Measurements from ENCODE around the gene NUDT1.
"Not testable (repeated sequence)": the region's sequence is repeated elsewhere in the genome, so short reads cannot be mapped to it uniquely, and the experiment has no call there.

Gene NUDT1

GRCh38 chr7:2264158-2264557 lies 22.1 kb downstream of the NUDT1 start:
- DNase-seq (ENCODE audit: low read depth in 3 of 3, low spot score in 1 of 3): no peak

DNA sequence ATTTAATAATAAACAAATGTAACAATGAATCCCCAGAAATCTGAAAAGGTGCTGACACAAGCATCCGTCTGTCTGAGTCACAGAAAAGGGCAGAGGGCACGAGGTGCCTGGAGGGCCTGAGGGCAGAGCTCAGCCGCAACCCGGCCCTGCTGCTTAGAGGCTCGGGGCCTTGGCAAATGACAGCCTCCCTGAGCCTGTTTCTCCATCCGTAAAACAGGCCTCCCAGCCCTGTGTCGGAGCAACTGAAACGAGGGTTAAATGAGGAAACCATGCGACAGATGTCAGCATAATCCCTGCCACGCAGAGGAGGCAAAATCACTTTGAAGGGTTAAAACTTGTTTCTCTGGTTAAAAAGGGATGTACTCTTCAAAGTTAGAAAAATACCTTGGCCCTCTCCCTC lies 24.9 kb downstream of the NUDT1 start:
- DNase-seq (ENCODE audit: low read depth in 3 of 3, low spot score in 1 of 3): no peak

GRCh38 chr7:2269089-2269990 lies 27.3 kb downstream of the NUDT1 start:
- not testable (repeated sequence) for DNase-seq (ENCODE audit: low read depth in 3 of 3, low spot score in 1 of 3)

DNA sequence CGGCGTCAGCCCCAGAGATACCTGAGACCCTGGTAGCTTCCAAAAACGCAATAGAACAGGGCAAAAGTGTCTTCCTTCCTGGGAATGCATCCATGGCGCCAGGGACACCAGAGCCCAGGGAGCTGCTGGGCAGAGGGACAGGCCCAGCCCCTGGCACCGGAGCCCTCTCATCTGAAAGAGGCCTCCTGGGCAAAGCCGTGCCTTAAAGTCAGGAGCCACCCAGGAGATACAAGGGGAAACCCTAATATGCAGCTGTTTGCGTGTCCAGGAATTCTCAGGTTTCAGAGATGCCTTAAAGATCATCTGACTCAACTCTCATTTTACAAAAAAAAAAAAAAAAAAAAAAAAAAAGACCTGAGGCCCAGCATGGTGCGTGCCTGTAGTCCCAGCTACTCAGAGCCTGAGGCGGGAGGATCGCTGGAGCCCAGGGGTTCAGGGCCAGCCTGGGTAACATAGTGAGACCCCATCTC lies 28.0 kb downstream of the NUDT1 start:
- no peak for DNase-seq (ENCODE audit: low read depth in 3 of 3, low spot score in 1 of 3)

- no peak for DNase-seq (ENCODE audit: low read depth in 3 of 3, low spot score in 1 of 3)
Observed at GRCh38 chr7:2270495-2270894, 28.5 kb downstream of the NUDT1 start.

DNA sequence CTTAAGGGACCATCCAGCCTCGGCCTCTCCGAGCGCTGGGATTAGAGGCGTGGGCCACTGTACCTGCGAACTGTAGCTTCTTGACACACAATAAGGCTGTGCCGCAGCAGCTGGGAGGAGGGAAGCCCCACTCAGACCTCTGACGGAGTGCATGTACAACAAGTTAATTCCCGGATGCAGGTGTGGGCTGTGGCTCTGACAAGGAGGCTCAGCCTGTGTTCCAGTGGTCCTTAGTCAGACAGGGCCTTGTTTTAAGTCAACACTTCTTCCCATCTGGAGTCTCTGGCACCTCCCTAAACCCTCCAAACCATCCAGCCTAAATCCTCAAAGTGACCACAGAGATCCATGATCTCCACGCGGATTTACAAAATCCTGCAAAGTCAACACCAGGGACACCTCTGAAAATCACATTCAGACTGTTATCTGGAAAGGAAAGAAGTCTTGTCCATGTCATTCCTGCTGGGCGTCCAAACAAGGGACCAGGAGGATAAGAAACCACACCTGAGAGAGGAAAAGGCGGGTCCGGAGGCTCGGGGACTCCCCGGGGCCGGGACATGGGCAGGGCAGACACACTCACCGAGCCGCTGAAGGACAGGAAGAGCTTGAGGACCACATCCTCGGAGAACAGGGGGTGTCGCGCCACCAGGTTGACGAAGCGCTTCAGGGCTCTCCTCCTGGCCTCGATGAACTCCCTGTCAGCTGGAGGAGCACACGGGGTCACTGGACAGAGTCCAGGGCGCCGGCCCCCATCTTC lies 29.4 kb downstream of the NUDT1 start:
- DNase-seq (ENCODE audit: low read depth in 3 of 3, low spot score in 1 of 3): no peak

GRCh38 chr7:2272031-2272430 lies 30.0 kb downstream of the NUDT1 start:
- DNase-seq (ENCODE audit: low read depth in 3 of 3, low spot score in 1 of 3): no peak

DNA sequence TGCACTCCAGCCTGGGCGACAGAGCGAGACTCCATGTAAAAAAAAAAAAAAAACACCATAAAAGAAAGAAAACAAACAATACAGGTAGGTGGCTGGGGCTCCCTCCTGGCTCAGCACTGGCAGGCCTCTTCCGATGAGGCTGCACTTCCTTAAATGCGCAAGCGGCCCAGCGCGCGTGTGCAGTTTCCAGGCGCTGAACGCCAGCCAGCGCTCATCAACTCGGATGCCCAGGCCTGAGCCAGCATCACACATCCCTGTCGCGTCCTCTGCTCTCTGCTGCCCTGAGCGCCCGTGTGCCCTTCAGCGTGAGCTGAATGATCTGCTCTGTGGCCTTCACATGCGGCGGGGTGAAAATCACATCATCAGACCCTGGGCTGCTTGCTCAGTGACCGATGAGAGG lies 31.8 kb downstream of the NUDT1 start:
- DNase-seq (ENCODE audit: low read depth in 3 of 3, low spot score in 1 of 3): no peak

DNA sequence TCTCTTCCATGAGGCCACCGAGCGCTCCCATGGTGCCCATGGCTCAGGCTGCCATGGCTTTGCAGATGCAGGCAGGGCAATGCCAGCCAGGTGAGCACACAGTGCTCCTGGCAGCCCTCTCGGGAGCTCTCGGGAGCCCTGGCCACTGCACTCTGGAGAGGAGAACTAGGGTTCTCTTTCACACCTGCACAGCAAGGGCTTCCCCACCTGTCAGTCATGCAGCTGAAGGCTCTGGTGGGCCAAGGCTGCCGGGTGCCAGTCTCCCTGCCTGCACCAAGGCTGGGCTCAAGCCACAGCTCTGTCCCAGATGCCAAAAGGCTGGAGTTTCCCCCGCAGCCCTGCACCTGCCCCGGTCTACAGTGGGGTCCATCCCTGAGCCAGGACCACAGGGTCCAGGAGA lies 32.6 kb downstream of the NUDT1 start:
- DNase-seq (ENCODE audit: low read depth in 3 of 3, low spot score in 1 of 3): no peak

- no peak for DNase-seq (ENCODE audit: low read depth in 3 of 3, low spot score in 1 of 3)
Observed at GRCh38 chr7:2275101-2275500, 33.1 kb downstream of the NUDT1 start.

DNA sequence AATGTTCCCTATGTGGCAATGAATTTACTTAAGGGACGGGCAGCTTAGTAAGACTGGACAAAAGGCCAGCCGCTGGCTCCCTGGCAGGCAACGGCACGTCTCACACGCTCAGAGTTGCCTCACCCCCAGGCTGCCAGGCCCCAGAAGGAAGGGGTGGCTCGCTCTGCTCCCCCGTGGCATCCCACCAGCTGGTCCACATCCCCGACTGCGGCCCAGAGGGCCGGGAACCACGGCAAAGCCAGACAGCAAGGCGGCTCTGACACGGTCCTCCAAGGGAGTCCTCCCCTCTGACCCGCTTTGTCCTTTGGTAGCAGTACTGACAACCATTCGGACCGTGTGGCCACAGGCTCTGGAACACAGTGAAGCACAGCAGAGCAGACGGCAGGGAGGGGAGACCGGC lies 34.1 kb downstream of the NUDT1 start:
- no peak for DNase-seq (ENCODE audit: low read depth in 3 of 3, low spot score in 1 of 3)

GRCh38 chr7:2278026-2278425 lies 36.0 kb downstream of the NUDT1 start:
- DNase-seq (ENCODE audit: low read depth in 3 of 3, low spot score in 1 of 3): no peak

DNA sequence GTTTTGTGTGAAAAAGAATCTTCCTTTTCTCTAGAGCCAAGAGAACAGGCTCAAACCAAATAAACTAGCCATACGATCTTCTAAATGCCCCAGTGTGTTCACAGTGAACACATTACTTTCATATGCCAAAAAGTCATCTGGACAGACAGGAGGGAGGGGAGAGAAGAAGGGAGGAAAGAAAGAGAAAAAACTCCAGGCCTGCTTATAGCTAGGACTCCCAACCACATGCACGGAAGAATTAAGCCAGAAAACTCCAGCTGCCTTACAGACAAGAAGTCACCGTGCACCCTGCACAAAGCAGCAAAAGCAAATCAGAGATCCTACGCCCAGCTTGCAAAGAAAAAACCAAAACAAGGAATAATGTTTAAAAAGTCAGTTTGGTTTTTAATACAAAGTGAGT lies 37.9 kb downstream of the NUDT1 start:
- no peak for DNase-seq (ENCODE audit: low read depth in 3 of 3, low spot score in 1 of 3)

DNA sequence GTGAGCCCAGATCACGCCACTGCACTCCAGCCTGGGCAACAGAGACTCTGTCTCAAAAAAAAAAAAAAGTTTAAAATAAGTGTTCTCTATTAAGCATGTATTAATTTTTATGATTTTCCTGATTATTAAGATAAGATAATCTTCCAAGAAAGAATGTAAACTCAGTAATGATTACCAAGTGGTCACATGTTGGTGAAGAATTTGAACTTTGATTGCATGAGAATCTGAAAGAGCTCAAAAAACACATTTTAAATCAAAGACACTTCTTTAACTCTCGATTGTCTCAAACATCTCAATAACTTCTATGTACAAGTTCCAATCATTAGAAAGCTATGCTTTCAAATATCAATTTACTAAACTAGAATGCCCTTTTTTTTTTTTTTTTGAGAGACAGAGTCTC lies 38.4 kb downstream of the NUDT1 start:
- DNase-seq (ENCODE audit: low read depth in 3 of 3, low spot score in 1 of 3): no peak

DNA sequence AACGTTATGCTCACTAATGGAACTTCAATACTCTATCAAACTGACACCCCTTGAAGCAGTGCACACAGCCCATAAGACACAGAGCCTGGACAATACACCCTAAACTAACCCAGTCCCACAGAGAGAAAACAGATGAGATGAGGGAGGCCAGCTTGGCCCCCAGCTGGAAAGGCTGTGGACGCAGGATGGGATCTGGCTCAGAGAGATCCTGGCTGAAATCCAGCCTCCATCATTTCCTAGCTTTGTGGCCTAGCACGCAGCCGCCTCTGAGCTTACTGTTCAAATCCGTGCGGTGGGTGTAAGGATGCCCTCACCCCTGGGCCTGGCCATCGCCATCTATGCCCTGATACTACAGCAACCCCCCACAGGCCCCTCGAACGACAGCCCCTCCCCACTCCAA lies 39.5 kb downstream of the NUDT1 start:
- no peak for DNase-seq (ENCODE audit: low read depth in 3 of 3, low spot score in 1 of 3)

- DNase-seq (ENCODE audit: low read depth in 3 of 3, low spot score in 1 of 3): no peak
Observed at GRCh38 chr7:2282185-2282751, 40.2 kb downstream of the NUDT1 start.

DNA sequence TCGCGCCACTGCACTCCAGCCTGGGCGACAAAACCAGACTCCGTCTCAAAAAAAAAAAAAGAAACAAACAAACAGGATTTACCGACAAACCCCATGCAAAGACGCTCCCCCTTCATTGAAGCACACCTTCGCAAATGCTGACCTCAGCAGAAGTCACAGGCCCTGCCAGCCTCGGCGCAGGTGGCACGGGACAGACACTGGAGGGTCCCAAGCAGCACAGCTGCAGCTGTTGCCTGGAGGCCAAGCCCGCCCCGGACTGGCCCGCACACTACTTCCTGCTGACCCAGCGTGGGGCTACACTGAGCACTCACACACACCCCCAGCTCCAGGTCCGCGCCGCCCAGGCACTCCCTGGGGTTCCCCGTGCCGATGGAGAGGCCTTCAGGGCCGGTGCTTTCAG lies 41.0 kb downstream of the NUDT1 start:
- DNase-seq (ENCODE audit: low read depth in 3 of 3, low spot score in 1 of 3): no peak

- no peak for DNase-seq (ENCODE audit: low read depth in 3 of 3, low spot score in 1 of 3)
Observed at GRCh38 chr7:2287745-2288144, 45.7 kb downstream of the NUDT1 start.

- no peak for DNase-seq (ENCODE audit: low read depth in 3 of 3, low spot score in 1 of 3)
Observed at GRCh38 chr7:2288503-2288902, 46.5 kb downstream of the NUDT1 start.

DNA sequence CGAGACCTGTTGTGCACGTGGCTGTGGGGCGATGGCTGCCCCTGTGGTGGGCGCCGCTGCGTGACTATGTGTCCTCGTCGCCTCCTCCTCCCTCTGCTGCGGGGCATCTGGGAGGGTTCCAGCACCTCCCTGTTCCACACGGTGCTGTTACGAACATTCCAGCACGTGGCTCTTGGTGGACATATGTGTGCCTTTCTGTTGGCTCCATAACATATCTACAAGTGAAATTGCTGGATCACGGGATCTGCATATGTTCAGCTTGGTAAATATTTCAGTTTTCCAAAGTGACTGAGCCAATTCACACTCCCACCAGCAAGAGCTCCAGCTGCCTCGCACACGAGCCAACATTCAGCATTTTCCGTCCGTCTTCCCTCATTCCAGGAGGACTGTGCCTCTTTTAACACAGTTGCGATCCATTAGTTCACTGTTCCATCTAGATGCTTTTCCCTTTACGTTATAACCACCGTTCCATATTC lies 47.1 kb downstream of the NUDT1 start:
- DNase-seq (ENCODE audit: low read depth in 3 of 3, low spot score in 1 of 3): no peak

DNA sequence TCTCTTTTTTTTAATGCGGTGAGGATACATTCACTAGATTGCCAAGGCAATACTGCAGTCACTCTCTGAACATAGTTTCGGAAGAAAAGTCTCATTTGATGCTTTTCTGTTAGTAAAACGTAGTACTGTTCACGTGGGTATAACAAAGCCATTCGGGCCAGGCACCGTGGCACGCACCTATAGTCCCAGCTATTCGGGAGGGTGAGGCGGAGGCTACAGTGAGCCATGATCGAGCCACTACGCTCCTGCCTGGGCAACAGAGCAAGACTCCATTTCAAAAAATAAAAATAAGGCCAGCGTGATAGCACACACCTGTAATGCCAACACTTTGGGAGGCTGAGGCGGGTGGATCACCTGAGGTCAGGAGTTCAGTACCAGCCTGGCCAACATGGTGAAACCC lies 47.6 kb downstream of the NUDT1 start:
- DNase-seq (ENCODE audit: low read depth in 3 of 3, low spot score in 1 of 3): no peak

GRCh38 chr7:2290877-2291276 lies 48.9 kb downstream of the NUDT1 start:
- DNase-seq (ENCODE audit: low read depth in 3 of 3, low spot score in 1 of 3): no peak
